ENCODE data around the gene BRINP2.

GRCh38 chr1:177238967-177239366 is 68.2 kb downstream of the BRINP2 start:
- TF ChIP-seq, protein P1, sequence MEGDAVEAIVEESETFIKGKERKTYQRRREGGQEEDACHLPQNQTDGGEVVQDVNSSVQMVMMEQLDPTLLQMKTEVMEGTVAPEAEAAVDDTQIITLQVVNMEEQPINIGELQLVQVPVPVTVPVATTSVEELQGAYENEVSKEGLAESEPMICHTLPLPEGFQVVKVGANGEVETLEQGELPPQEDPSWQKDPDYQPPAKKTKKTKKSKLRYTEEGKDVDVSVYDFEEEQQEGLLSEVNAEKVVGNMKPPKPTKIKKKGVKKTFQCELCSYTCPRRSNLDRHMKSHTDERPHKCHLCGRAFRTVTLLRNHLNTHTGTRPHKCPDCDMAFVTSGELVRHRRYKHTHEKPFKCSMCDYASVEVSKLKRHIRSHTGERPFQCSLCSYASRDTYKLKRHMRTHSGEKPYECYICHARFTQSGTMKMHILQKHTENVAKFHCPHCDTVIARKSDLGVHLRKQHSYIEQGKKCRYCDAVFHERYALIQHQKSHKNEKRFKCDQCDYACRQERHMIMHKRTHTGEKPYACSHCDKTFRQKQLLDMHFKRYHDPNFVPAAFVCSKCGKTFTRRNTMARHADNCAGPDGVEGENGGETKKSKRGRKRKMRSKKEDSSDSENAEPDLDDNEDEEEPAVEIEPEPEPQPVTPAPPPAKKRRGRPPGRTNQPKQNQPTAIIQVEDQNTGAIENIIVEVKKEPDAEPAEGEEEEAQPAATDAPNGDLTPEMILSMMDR (optimal IDR thresholded peaks at IDR 0.05 in 1 of 3, IDR thresholded peaks at IDR 0.05 in 1 of 3, conservative IDR thresholded peaks at IDR 0.05 in 1 of 3; ENCODE audit: extremely low read depth in 1 of 3, insufficient read depth in 2 of 3, low read length in 3 of 3): no peak
- no peak for TF ChIP-seq EZH2 (IDR thresholded peaks at IDR 0.05; ENCODE audit: low read length)

Measured in keratinocyte (primary cell).